Measurements from ENCODE around the gene PTGIR. TPM values are rescaled to one million over a fixed set of nuclear protein-coding genes. Genes with fewer than 3 reads are reported as not detected.

PTGIR gene
- total RNA-seq, 1 experiment from 2014 or later = 0.24 TPM

- TF ChIP-seq E2F1 (CRISPR knock-in tag; IDR thresholded peaks at IDR 0.05) = no peak
- TF ChIP-seq MYBL2 (CRISPR knock-in tag; IDR thresholded peaks at IDR 0.05) = peak; percentile 95
- peak; percentile 97 for TF ChIP-seq NFYB (CRISPR knock-in tag; conservative IDR thresholded peaks at IDR 0.05; ENCODE audit: low read depth)
- TF ChIP-seq ZNF317 (CRISPR knock-in tag; IDR thresholded peaks at IDR 0.05; ENCODE audit: borderline replicate concordance, low read depth) = no peak
- TF ChIP-seq IRF2 (CRISPR knock-in tag; IDR thresholded peaks at IDR 0.05; ENCODE audit: borderline replicate concordance, low read depth) = no peak
- 0 out of 2 replicates have a peak, but pooled peaks have one; percentile 86 for TF ChIP-seq PRRX2 (CRISPR knock-in tag; IDR thresholded peaks at IDR 0.05)
- TF ChIP-seq HMGXB4 (CRISPR knock-in tag; IDR thresholded peaks at IDR 0.05) = no peak
- TF ChIP-seq TEAD1 (CRISPR knock-in tag; IDR thresholded peaks at IDR 0.05) = peak; percentile 71; the same call in 1 of the 2 replicates
- no peak for TF ChIP-seq OVOL2 (CRISPR knock-in tag; IDR thresholded peaks at IDR 0.05; ENCODE audit: borderline replicate concordance)
- TF ChIP-seq FOXK1 (CRISPR knock-in tag; IDR thresholded peaks at IDR 0.05) = peak; percentile 86; the same call in 1 of the 2 replicates
- peak; percentile 76; the same call in 1 of the 2 replicates for TF ChIP-seq ETV6 (CRISPR knock-in tag; IDR thresholded peaks at IDR 0.05)
- TF ChIP-seq E2F5 (CRISPR knock-in tag; IDR thresholded peaks at IDR 0.05) = peak; percentile 92
- peak; percentile 86; the same call in 1 of the 2 replicates for TF ChIP-seq ERG (CRISPR knock-in tag; IDR thresholded peaks at IDR 0.05)
- peak; percentile 77; the same call in 1 of the 2 replicates for TF ChIP-seq EMX1 (CRISPR knock-in tag; IDR thresholded peaks at IDR 0.05)
- peak; percentile 46; the same call in 1 of the 2 replicates for TF ChIP-seq ZNF532 (CRISPR knock-in tag; IDR thresholded peaks at IDR 0.05; ENCODE audit: borderline replicate concordance)
- peak; percentile 99 for TF ChIP-seq SP1 (CRISPR knock-in tag; conservative IDR thresholded peaks at IDR 0.05)
- TF ChIP-seq E2F4 (CRISPR knock-in tag; IDR thresholded peaks at IDR 0.05; ENCODE audit: borderline replicate concordance, low read depth) = 0 out of 2 replicates have a peak, but pooled peaks have one; percentile 81
- peak; percentile 85 for TF ChIP-seq GTF2I (CRISPR knock-in tag; conservative IDR thresholded peaks at IDR 0.05)
- TF ChIP-seq MAX (CRISPR knock-in tag; IDR thresholded peaks at IDR 0.05) = peak; percentile 50; the same call in 1 of the 2 replicates
- TF ChIP-seq ZNF423 (CRISPR knock-in tag; IDR thresholded peaks at IDR 0.05) = peak; percentile 59
- TF ChIP-seq HMGA2 (CRISPR knock-in tag; IDR thresholded peaks at IDR 0.05) = peak; percentile 4; the same call in 1 of the 2 replicates
- TF ChIP-seq FOXP4 (CRISPR knock-in tag; IDR thresholded peaks at IDR 0.05) = peak; percentile 30; the same call in 1 of the 2 replicates
These were observed 24.2 kb downstream of the PTGIR start (continued) for GRCh38 chr19:46600384-46601317.
